A549 (cell line): ENCODE results near the gene ATP6V1F. TPM values are rescaled to one million over a fixed set of nuclear protein-coding genes. Genes with fewer than 3 reads are reported as not detected.

ENCODE experiments used
- ATAC-seq, 2 experiments: fragments of 200-7000 bp in 1 of 2; fragments of >200 bp in 1 of 2; cut with Nextera tagmentation in 1 of 2; cut with Tn5 transposase in 1 of 2; 3 replicates each; pipeline versions ENCODE4 v1.8.0 to v1.9.1; 2018 to 2020; ENCODE audit warnings: mild to moderate bottlenecking in 1 of 2, moderate library complexity in 1 of 2
- CTCF ChIA-PET: fragments of 300-600 bp; sonication (Branson Sonifier 250); formaldehyde crosslinking; extraction: SDS; loops from one replicate; lab custom pipeline; 2021; ENCODE audit warnings: antibody characterized with exemption, inconsistent platforms; lab: Yijun Ruan, JAX
- POLR2A ChIA-PET: fragments of 350-600 bp; formaldehyde crosslinking; extraction: SDS; loops from one replicate; lab custom pipeline; 2021; ENCODE audit warnings: antibody characterized with exemption, inconsistent platforms; lab: Yijun Ruan, JAX
- DNase-seq, 2 experiments: peaks; one replicate each; pipeline versions ENCODE4 v3.0.0 to v3.0.0-alpha.2; 2011 to 2016; ENCODE audit warnings: low read depth in 1 of 2, low spot score in 1 of 2
- FAIRE-seq: peaks from 2 replicates; lab custom pipeline; 2011; peaks lifted over from hg19 to GRCh38; lab: Jason Lieb, UNC
- H3K27ac ChIP-seq, 2 experiments: fragments of >200 bp; sonication (Bioruptor Twin); formaldehyde crosslinking; 3 replicates each; pipeline ENCODE4 v1.5.1; 2016 to 2017
- H3K4me1 ChIP-seq: fragments of >200 bp; sonication (Bioruptor Twin); formaldehyde crosslinking; 3 replicates; pipeline ENCODE4 v1.6.1; 2016
- H3K4me2 ChIP-seq: fragments of >200 bp; sonication (Bioruptor Twin); formaldehyde crosslinking; 3 replicates; pipeline ENCODE4 v1.6.1; 2016
- H3K4me3 ChIP-seq: fragments of >200 bp; sonication (Bioruptor Twin); formaldehyde crosslinking; 3 replicates; pipeline ENCODE4 v1.5.1; 2016
- H3K9me3 ChIP-seq: fragments of >200 bp; sonication (Bioruptor Twin); formaldehyde crosslinking; 3 replicates; pipeline ENCODE4 v1.6.1; 2016
- CHD2 ChIP-seq: fragments of 150-350 bp; IDR thresholded peaks from 2 replicates; pipeline ENCODE4 v1.6.1; 2014; ENCODE audit warnings: low read length; ENCODE audit not compliant: partially characterized antibody
- EHF ChIP-seq: fragments of 250-450 bp; sonication (Bioruptor Pico); IDR thresholded peaks from 2 replicates; pipeline ENCODE4 v1.5.0; 2020; ENCODE audit warnings: mild to moderate bottlenecking
- ELK1 ChIP-seq: fragments of 150-350 bp; IDR thresholded peaks from 2 replicates; pipeline ENCODE4 v1.6.1; 2014; ENCODE audit warnings: low read depth, mild to moderate bottlenecking, low read length
- GATA3 ChIP-seq: IDR thresholded peaks from 2 replicates; pipeline ENCODE4 v1.6.1; 2012; ENCODE audit warnings: borderline replicate concordance
- HDAC2 ChIP-seq: fragments of 200-600 bp; sonication (generic); IDR thresholded peaks from 2 replicates; pipeline ENCODE4 v1.6.1; 2016
- HEYL ChIP-seq: fragments of 250-450 bp; sonication (Bioruptor Pico); IDR thresholded peaks from 2 replicates; pipeline ENCODE4 v1.8.0; 2021; ENCODE audit warnings: mild to moderate bottlenecking, moderate library complexity
- JUNB ChIP-seq: fragments of >200 bp; sonication (Bioruptor Twin); formaldehyde crosslinking; IDR thresholded peaks from 2 replicates; pipeline ENCODE4 v1.6.1; 2016
- MAFK ChIP-seq: fragments of 450-650 bp; IDR thresholded peaks from 2 replicates; pipeline ENCODE4 v1.6.1; 2014; ENCODE audit not compliant: partially characterized antibody
- MYC ChIP-seq: IDR thresholded peaks from 2 replicates; pipeline ENCODE4 v1.6.1; 2012; ENCODE audit warnings: mild to moderate bottlenecking, inconsistent platforms, low read length, improper control_type of control experiment, borderline replicate concordance
- NR3C1 ChIP-seq: fragments of >200 bp; sonication (Bioruptor Twin); formaldehyde crosslinking; IDR thresholded peaks from 3 replicates; pipeline ENCODE4 v1.6.1; 2017
- POLR2AphosphoS2 ChIP-seq: conservative IDR thresholded peaks from 2 replicates; pipeline ENCODE4 v1.6.1; 2012; ENCODE audit warnings: low read length, improper control_type of control experiment, inconsistent platforms
- RAD21 ChIP-seq, 2 experiments: fragments of >200 bp in 1 of 2; sonication (Bioruptor Twin) in 1 of 2; formaldehyde crosslinking in 1 of 2; IDR thresholded peaks in 1 of 2; conservative IDR thresholded peaks in 1 of 2; 2 replicates in 1 of 2; 3 replicates in 1 of 2; pipeline ENCODE4 v1.6.1; 2012 to 2018; ENCODE audit warnings: inconsistent platforms in 1 of 2
- RFX5 ChIP-seq: fragments of 450-650 bp; IDR thresholded peaks from 2 replicates; pipeline ENCODE4 v1.7.1; 2014; ENCODE audit warnings: antibody characterized with exemption, mild to moderate bottlenecking, moderate library complexity
- TFCP2L1 ChIP-seq: fragments of 250-450 bp; sonication (Bioruptor Pico); IDR thresholded peaks from 2 replicates; pipeline ENCODE4 v1.5.0; 2021; ENCODE audit warnings: mild to moderate bottlenecking
- TP53 ChIP-seq: fragments of 250-450 bp; sonication (Bioruptor Pico); IDR thresholded peaks from 2 replicates; pipeline ENCODE4 v1.5.0; 2021; ENCODE audit warnings: mild to moderate bottlenecking, moderate library complexity
- ZC3H11A ChIP-seq: fragments of 450-650 bp; IDR thresholded peaks from 2 replicates; pipeline ENCODE4 v1.6.1; 2014; ENCODE audit warnings: antibody characterized with exemption, mild to moderate bottlenecking
- ZNF302 ChIP-seq: fragments of 250-450 bp; sonication (Bioruptor Pico); IDR thresholded peaks from 2 replicates; pipeline ENCODE4 v1.9.0; 2021; ENCODE audit warnings: inconsistent platforms, mild to moderate bottlenecking, moderate library complexity
- WGBS: methylation state at CpG from one replicate; pipeline ENCODE4 v1.1.6; 2017; ENCODE audit errors: missing lambda C conversion rate; 5-methylcytosine and 5-hydroxymethylcytosine counted together
- polyA plus RNA-seq, 4 experiments: library from polyadenylated mRNA; depleted of rRNA in 3 of 4; stranded (reverse); fragments of >200 nt; fragmentation: RNase III in 1 of 4; extraction: RNeasy Plus Mini Kit Qiagen cat#74134 plus additional on column Dnase treatment in 1 of 4; gene quantifications; 2 replicates in 3 of 4; 3 replicates in 1 of 4; pipeline ENCODE4 v1.2.3, GENCODE V29; 2011 to 2017
- TF ChIP-seq, protein P1 (sequence below): fragments of 200-600 bp; sonication (generic); IDR thresholded peaks from 2 replicates; pipeline ENCODE4 v1.6.1; 2016; ENCODE audit warnings: antibody characterized with exemption, mild to moderate bottlenecking, moderate library complexity
- TF ChIP-seq, protein P2 (sequence below): IDR thresholded peaks from 2 replicates; pipeline ENCODE4 v1.6.1; 2012
- TF ChIP-seq, protein P3 (sequence below): fragments of 250-450 bp; sonication (Bioruptor Pico); IDR thresholded peaks from 2 replicates; pipeline ENCODE4 v1.5.0; 2020; ENCODE audit warnings: low read depth, mild to moderate bottlenecking, moderate library complexity

ATP6V1F gene
- polyA plus RNA-seq, 2 of the 4 experiments (the other 2 are of a cell fraction) = 155 to 229 TPM

DNA sequence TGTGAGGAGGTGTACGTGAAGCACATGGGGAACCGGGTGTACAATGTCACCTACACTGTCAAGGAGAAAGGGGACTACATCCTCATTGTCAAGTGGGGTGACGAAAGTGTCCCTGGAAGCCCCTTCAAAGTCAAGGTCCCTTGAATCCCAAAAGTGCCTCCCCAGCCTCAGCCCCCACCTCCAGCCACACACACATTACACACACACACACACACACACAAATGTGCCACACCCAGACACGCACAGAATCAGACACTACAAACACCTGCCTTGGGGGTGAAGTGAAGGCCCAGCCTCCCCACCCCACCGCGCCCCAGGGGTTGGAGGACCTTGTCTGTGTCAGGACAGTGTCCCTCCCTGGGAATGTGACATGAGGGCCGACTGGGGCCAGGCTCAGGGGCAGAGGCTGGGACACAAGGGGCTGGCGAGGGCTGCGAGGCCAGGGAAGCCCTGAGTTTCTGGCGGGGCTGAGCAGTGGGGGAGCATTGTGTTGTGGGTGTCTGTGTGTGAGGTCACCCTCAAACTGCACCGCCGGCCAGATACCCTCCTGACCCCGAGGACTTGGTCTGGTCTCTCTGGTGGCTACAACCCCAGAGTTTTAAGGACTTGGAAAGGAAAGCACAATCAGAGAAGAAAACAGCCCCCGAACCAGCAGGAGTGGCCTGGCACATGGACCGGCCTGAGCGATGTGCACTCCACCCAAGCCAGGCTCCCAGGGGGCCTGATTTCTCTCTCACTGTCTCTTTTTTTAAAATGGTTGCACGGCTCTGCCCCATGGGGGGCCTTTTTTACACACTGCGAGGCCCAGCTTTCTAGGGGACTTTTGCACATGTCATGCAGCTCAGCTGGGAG, 4.0 kb upstream of the ATP6V1F start:
- no peak for FAIRE-seq
- DNase-seq = no peak
- no peak for ATAC-seq
- 78% methylated on average over 15 of the region's 18 CpGs for WGBS
- TF ChIP-seq ZNF302 (CRISPR knock-in tag) (no peak), NR3C1 (no peak), ZC3H11A (no peak), TP53 (CRISPR knock-in tag) (no peak), JUNB (no peak), EHF (CRISPR knock-in tag) (no peak), TFCP2L1 (no peak), CHD2 (no peak), RAD21 (conservative IDR thresholded peaks at IDR 0.05 in 1 of 2, IDR thresholded peaks at IDR 0.05 in 1 of 2) (no peak), ELK1 (no peak), POLR2AphosphoS2 (no peak), GATA3 (no peak), HDAC2 (no peak), RFX5 (no peak), HEYL (CRISPR knock-in tag) (no peak)
- TF ChIP-seq, protein P1, sequence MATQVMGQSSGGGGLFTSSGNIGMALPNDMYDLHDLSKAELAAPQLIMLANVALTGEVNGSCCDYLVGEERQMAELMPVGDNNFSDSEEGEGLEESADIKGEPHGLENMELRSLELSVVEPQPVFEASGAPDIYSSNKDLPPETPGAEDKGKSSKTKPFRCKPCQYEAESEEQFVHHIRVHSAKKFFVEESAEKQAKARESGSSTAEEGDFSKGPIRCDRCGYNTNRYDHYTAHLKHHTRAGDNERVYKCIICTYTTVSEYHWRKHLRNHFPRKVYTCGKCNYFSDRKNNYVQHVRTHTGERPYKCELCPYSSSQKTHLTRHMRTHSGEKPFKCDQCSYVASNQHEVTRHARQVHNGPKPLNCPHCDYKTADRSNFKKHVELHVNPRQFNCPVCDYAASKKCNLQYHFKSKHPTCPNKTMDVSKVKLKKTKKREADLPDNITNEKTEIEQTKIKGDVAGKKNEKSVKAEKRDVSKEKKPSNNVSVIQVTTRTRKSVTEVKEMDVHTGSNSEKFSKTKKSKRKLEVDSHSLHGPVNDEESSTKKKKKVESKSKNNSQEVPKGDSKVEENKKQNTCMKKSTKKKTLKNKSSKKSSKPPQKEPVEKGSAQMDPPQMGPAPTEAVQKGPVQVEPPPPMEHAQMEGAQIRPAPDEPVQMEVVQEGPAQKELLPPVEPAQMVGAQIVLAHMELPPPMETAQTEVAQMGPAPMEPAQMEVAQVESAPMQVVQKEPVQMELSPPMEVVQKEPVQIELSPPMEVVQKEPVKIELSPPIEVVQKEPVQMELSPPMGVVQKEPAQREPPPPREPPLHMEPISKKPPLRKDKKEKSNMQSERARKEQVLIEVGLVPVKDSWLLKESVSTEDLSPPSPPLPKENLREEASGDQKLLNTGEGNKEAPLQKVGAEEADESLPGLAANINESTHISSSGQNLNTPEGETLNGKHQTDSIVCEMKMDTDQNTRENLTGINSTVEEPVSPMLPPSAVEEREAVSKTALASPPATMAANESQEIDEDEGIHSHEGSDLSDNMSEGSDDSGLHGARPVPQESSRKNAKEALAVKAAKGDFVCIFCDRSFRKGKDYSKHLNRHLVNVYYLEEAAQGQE = no peak
- TF ChIP-seq, protein P2, sequence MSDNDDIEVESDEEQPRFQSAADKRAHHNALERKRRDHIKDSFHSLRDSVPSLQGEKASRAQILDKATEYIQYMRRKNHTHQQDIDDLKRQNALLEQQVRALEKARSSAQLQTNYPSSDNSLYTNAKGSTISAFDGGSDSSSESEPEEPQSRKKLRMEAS = no peak
- TF ChIP-seq, protein P3, sequence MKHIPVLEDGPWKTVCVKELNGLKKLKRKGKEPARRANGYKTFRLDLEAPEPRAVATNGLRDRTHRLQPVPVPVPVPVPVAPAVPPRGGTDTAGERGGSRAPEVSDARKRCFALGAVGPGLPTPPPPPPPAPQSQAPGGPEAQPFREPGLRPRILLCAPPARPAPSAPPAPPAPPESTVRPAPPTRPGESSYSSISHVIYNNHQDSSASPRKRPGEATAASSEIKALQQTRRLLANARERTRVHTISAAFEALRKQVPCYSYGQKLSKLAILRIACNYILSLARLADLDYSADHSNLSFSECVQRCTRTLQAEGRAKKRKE = no peak
- TF ChIP-seq, all 56 proteins: peak for 0
- ChIA-PET CTCF (no interaction called here), POLR2A (no interaction called here)
- no peak overlapping the region for H3K4me3 ChIP-seq
- H3K9me3 ChIP-seq = no peaks in the 10 kb centered on the region
- no peak overlapping the region for H3K27ac ChIP-seq
- H3K4me2 ChIP-seq = no peak overlapping the region
- peaks cover under 1% of the 10 kb centered on the region; the same call in 2 of the 3 replicates for H3K4me1 ChIP-seq

DNA sequence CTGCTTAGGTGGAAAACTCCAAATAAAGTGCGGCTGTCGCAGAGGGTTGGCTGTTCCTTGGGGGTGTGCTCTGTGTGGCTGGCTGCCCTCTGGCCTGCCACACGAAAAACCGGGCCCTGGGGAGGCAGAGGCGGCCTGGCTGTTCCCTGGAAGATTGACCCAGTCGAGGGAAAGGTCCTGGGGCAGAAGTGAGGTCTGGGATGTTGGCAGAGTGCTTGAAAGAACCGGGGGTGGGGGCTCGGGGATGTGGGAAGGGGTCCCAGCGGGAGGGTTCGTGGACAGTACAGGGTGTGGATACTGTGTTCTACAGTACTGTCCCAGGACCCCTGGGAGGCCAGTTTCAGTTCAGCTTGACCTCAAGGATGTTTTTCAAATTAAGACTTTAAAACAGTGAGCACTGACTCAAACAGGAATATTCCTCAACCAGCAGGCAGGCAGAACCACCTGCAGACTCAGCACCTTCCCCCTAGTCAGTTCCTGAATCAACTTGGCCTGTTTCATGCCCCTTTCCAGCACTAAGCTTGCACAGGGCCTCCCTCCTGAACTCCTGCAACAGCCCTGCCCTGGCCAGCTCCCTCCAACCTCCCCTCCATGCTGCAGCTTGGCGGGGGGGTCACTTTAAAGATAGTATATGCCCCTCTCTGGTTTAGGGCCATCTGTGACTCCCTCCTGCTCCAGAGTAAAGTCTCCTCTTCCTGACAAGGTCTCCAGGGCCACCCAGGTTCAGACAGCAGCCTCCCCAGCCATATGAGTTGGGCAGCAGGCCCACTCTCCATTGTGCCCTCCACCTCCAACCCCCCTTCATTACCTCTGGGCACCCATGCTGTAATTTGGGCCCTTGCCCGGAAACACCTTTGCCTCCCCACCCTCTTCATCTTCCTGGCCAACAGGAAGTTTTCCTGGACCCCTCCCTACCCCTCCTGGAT, 3.2 kb upstream of the ATP6V1F start:
- no peak for FAIRE-seq
- POLR2A ChIA-PET = no interaction called here
- TF ChIP-seq MAFK (peak; percentile 15), ELK1 (no peak), MYC (no peak)
- H3K4me3 ChIP-seq = no peak overlapping the region
- CTCF ChIA-PET = interaction anchor here (0.5 to 17.4 kb wide), 6 partner anchors 12 to 1530 kb away, joined by 3 to 225 read pairs (median 4); no protein-coding TSS in a partner anchor
- no peak for DNase-seq
- peaks cover 8% of the 10 kb centered on the region; the same call in 2 of the 3 replicates for H3K4me1 ChIP-seq
- H3K9me3 ChIP-seq = no peaks in the 10 kb centered on the region
- no peak overlapping the region for H3K4me2 ChIP-seq
- WGBS = 56% methylated on average over 12 of the region's 12 CpGs
- no peak overlapping the region for H3K27ac ChIP-seq
- ATAC-seq = no peak
